Amygdala (tissue), 56 donors: ENCODE measurements around the gene RAMP3.
"Not testable (repeated sequence)": the region's sequence is repeated elsewhere in the genome, so short reads cannot be mapped to it uniquely, and the experiment has no call there.

Experiments
- DNase-seq, 56 donors: peaks; one replicate each; lab custom pipeline; 2025; lab: John Stamatoyannopoulos, UW

Gene RAMP3

GRCh38 chr7:45130910-45131309 lies 26.7 kb upstream of the RAMP3 start:
- no peak for DNase-seq

GRCh38 chr7:45131891-45132290 lies 25.7 kb upstream of the RAMP3 start:
- DNase-seq: no peak

- no peak for DNase-seq
These were observed 24.8 kb upstream of the RAMP3 start for GRCh38 chr7:45132708-45133320.

- DNase-seq: no peak
These were observed 24.2 kb upstream of the RAMP3 start for GRCh38 chr7:45133352-45133751.

- no peak for DNase-seq
These were observed 23.7 kb upstream of the RAMP3 start for GRCh38 chr7:45133877-45134276.

GRCh38 chr7:45136106-45137060 lies 21.2 kb upstream of the RAMP3 start:
- DNase-seq: peak in 43 of 56 donors; percentile 8 to 75 (median 26)

GRCh38 chr7:45138433-45139267 lies 18.9 kb upstream of the RAMP3 start:
- DNase-seq: no peak

- DNase-seq: no peak
These were observed 16.8 kb upstream of the RAMP3 start for GRCh38 chr7:45140827-45141226.

- no peak for DNase-seq
These were observed 14.0 kb upstream of the RAMP3 start for GRCh38 chr7:45143616-45144015.

- DNase-seq: no peak
These were observed 11.7 kb upstream of the RAMP3 start for GRCh38 chr7:45145881-45146280.

- DNase-seq: no peak
These were observed 10.8 kb upstream of the RAMP3 start for GRCh38 chr7:45146531-45147379.

GRCh38 chr7:45147858-45148652 lies 9.5 kb upstream of the RAMP3 start:
- DNase-seq: no peak

GRCh38 chr7:45148653-45148973 lies 9.0 kb upstream of the RAMP3 start:
- DNase-seq: no peak

GRCh38 chr7:45149606-45150005 lies 8.0 kb upstream of the RAMP3 start:
- no peak for DNase-seq

- DNase-seq: no peak
These were observed 7.4 kb upstream of the RAMP3 start for GRCh38 chr7:45150199-45150598.

GRCh38 chr7:45151131-45151684 lies 6.4 kb upstream of the RAMP3 start:
- no peak for DNase-seq

- no peak for DNase-seq
These were observed 5.6 kb upstream of the RAMP3 start for GRCh38 chr7:45151967-45152366.

GRCh38 chr7:45153233-45153632 lies 4.4 kb upstream of the RAMP3 start:
- no peak for DNase-seq

GRCh38 chr7:45153861-45154260 lies 3.7 kb upstream of the RAMP3 start:
- not testable (repeated sequence) for DNase-seq
